ENCODE measurements around the gene RARB. TPM values are rescaled to one million over a fixed set of nuclear protein-coding genes. Genes with fewer than 3 reads are reported as not detected.
A peak's percentile ranks its signal among the peaks of the same experiment; 100 is the strongest.

Gene RARB
- total RNA-seq, 1 experiment from 2014 or later: 31.3 TPM

GRCh38 chr3:25531971-25532370 lies 103.9 kb downstream of the RARB start:
- no peak overlapping the region for H3K4me3 Mint-ChIP-seq (ENCODE audit: low read depth, unreplicated experiment)
- BruUV-seq (replicated peaks): no TSS peak
- no peaks in the 10 kb centered on the region for H3K36me3 Mint-ChIP-seq (ENCODE audit: insufficient read depth, unreplicated experiment)
- intact Hi-C loops (cut with micrococcal nuclease; ENCODE audit: unreplicated experiment): no loop called here
- CTCF ChIA-PET: interaction anchor here (0.7 to 1.5 kb wide), 2 partner anchors 24 to 238 kb away, joined by 3 to 8 read pairs; no protein-coding TSS in a partner anchor
- H3K27me3 Mint-ChIP-seq (ENCODE audit: unreplicated experiment): no peaks in the 10 kb centered on the region
- peaks cover 5% of the 10 kb centered on the region for H3K9me3 Mint-ChIP-seq (ENCODE audit: low read depth, unreplicated experiment)
- H3K27ac Mint-ChIP-seq (ENCODE audit: unreplicated experiment): no peak overlapping the region
- DNase-seq: no peak
- no peak for TF ChIP-seq CTCF (IDR thresholded peaks at IDR 0.05; ENCODE audit: unreplicated experiment)
- H3K4me1 Mint-ChIP-seq (ENCODE audit: low read depth, unreplicated experiment): peaks cover 9% of the 10 kb centered on the region

GRCh38 chr3:25532431-25533162 lies 104.5 kb downstream of the RARB start:
- TF ChIP-seq CTCF (IDR thresholded peaks at IDR 0.05; ENCODE audit: unreplicated experiment): peak; percentile 46
- BruUV-seq (replicated peaks): no TSS peak
- Mint-ChIP-seq H3K9me3 (ENCODE audit: low read depth, unreplicated experiment) (peaks cover 5% of the 10 kb centered on the region), H3K27me3 (ENCODE audit: unreplicated experiment) (no peaks in the 10 kb centered on the region), H3K4me3 (ENCODE audit: low read depth, unreplicated experiment) (no peak overlapping the region), H3K36me3 (ENCODE audit: insufficient read depth, unreplicated experiment) (no peaks in the 10 kb centered on the region), H3K4me1 (ENCODE audit: low read depth, unreplicated experiment) (peaks cover 9% of the 10 kb centered on the region), H3K27ac (ENCODE audit: unreplicated experiment) (no peak overlapping the region)
- no peak for DNase-seq
- intact Hi-C loops (cut with micrococcal nuclease; ENCODE audit: unreplicated experiment): no loop called here
- CTCF ChIA-PET: interaction anchor here (0.6 to 1.5 kb wide), 3 partner anchors 25 to 218 kb away, joined by 3 read pairs; no protein-coding TSS in a partner anchor

GRCh38 chr3:25533399-25533798 lies 105.3 kb downstream of the RARB start:
- H3K9me3 Mint-ChIP-seq (ENCODE audit: low read depth, unreplicated experiment): peaks cover 5% of the 10 kb centered on the region
- TF ChIP-seq CTCF (IDR thresholded peaks at IDR 0.05; ENCODE audit: unreplicated experiment): no peak
- no peaks in the 10 kb centered on the region for H3K36me3 Mint-ChIP-seq (ENCODE audit: insufficient read depth, unreplicated experiment)
- peaks cover 9% of the 10 kb centered on the region for H3K4me1 Mint-ChIP-seq (ENCODE audit: low read depth, unreplicated experiment)
- no peaks in the 10 kb centered on the region for H3K27me3 Mint-ChIP-seq (ENCODE audit: unreplicated experiment)
- intact Hi-C loops (cut with micrococcal nuclease; ENCODE audit: unreplicated experiment): no loop called here
- BruUV-seq (replicated peaks): no TSS peak
- H3K4me3 Mint-ChIP-seq (ENCODE audit: low read depth, unreplicated experiment): no peak overlapping the region
- CTCF ChIA-PET: interaction anchor here (0.6 to 1.5 kb wide), 3 partner anchors 26 to 217 kb away, joined by 3 read pairs; no protein-coding TSS in a partner anchor
- DNase-seq: no peak
- H3K27ac Mint-ChIP-seq (ENCODE audit: unreplicated experiment): no peak overlapping the region

GRCh38 chr3:25534007-25534406 lies 105.9 kb downstream of the RARB start:
- Mint-ChIP-seq H3K36me3 (ENCODE audit: insufficient read depth, unreplicated experiment) (no peaks in the 10 kb centered on the region), H3K27me3 (ENCODE audit: unreplicated experiment) (no peaks in the 10 kb centered on the region), H3K4me1 (ENCODE audit: low read depth, unreplicated experiment) (peaks cover 9% of the 10 kb centered on the region), H3K9me3 (ENCODE audit: low read depth, unreplicated experiment) (peaks cover 5% of the 10 kb centered on the region), H3K4me3 (ENCODE audit: low read depth, unreplicated experiment) (no peak overlapping the region), H3K27ac (ENCODE audit: unreplicated experiment) (no peak overlapping the region)
- intact Hi-C loops (cut with micrococcal nuclease; ENCODE audit: unreplicated experiment): no loop called here
- no peak for DNase-seq
- BruUV-seq (replicated peaks): no TSS peak
- CTCF ChIA-PET: interaction anchor here (0.6 kb wide), 1 partner anchor 103 kb away, joined by 3 read pairs; no protein-coding TSS in a partner anchor
- TF ChIP-seq CTCF (IDR thresholded peaks at IDR 0.05; ENCODE audit: unreplicated experiment): no peak
